ENCODE data around the gene SRP68.

GRCh38 chr17:76090517-76091129, 18.3 kb upstream of the SRP68 start:
- TF ChIP-seq EZH2phosphoT487 (IDR thresholded peaks at IDR 0.05) = no peak
- TF ChIP-seq EZH2 (IDR thresholded peaks at IDR 0.05) = no peak

All from neural progenitor cell (in vitro differentiated cells).